ENCODE results near the gene SSC5D.

- TF ChIP-seq POLR2A (IDR thresholded peaks at IDR 0.05; ENCODE audit: low read length), result no peak
- TF ChIP-seq GATA1 (IDR thresholded peaks at IDR 0.05; ENCODE audit: low read depth, low read length), result no peak
These were observed 47.1 kb downstream of the SSC5D start for GRCh38 chr19:55535173-55535964.

All from erythroblast (primary cell).